Smooth muscle cell (in vitro differentiated cells): ENCODE results near the gene NBEAL2. TPM values are rescaled to one million over a fixed set of nuclear protein-coding genes. Genes with fewer than 3 reads are reported as not detected.
"Not testable (repeated sequence)": the region's sequence is repeated elsewhere in the genome, so short reads cannot be mapped to it uniquely, and the experiment has no call there.

Experiments
- DNase-seq: peaks from one replicate; lab custom pipeline; 2025; ENCODE audit not compliant: unreplicated experiment; lab: John Stamatoyannopoulos, UW
- H2AFZ ChIP-seq: fragments of 200-600 bp; sonication (generic); 2 replicates; pipeline ENCODE4 v1.6.0; 2016; ENCODE audit warnings: antibody characterized with exemption, low read depth, mild to moderate bottlenecking
- H3F3A ChIP-seq: fragments of 200-600 bp; sonication (generic); 2 replicates; pipeline ENCODE4 v1.6.0; 2017; ENCODE audit warnings: antibody characterized with exemption, low read depth
- H3K27ac ChIP-seq: fragments of 200-600 bp; sonication (generic); 2 replicates; pipeline ENCODE4 v1.5.1; 2016; ENCODE audit warnings: low read depth, mild to moderate bottlenecking
- H3K27me3 ChIP-seq: fragments of 200-600 bp; sonication (generic); 2 replicates; pipeline ENCODE4 v1.6.1; 2016; ENCODE audit warnings: low read depth, mild to moderate bottlenecking
- H3K36me3 ChIP-seq: fragments of 200-600 bp; sonication (generic); 2 replicates; pipeline ENCODE4 v1.5.1; 2016; ENCODE audit warnings: low read depth
- H3K4me1 ChIP-seq: fragments of 200-600 bp; sonication (generic); 2 replicates; pipeline ENCODE4 v1.5.1; 2016; ENCODE audit warnings: low read depth
- H3K4me2 ChIP-seq: fragments of 200-600 bp; sonication (generic); 2 replicates; pipeline ENCODE4 v1.6.0; 2016; ENCODE audit warnings: mild to moderate bottlenecking
- H3K4me3 ChIP-seq: fragments of 200-600 bp; sonication (generic); 2 replicates; pipeline ENCODE4 v1.5.1; 2016; ENCODE audit warnings: mild to moderate bottlenecking
- H3K79me2 ChIP-seq: fragments of 200-600 bp; sonication (generic); 2 replicates; pipeline ENCODE4 v1.6.0; 2016; ENCODE audit warnings: low read depth, mild to moderate bottlenecking
- H3K9ac ChIP-seq: fragments of 200-600 bp; sonication (generic); 2 replicates; pipeline ENCODE4 v1.6.0; 2016; ENCODE audit warnings: low read depth
- H3K9me3 ChIP-seq: fragments of 200-600 bp; sonication (generic); replicated peaks from 2 replicates; pipeline ENCODE4 v1.5.1; 2016; ENCODE audit warnings: low read depth
- H4K20me1 ChIP-seq: fragments of 200-600 bp; sonication (generic); 2 replicates; pipeline ENCODE4 v1.6.0; 2016; ENCODE audit warnings: low read depth
- CTCF ChIP-seq: fragments of 200-600 bp; sonication (generic); IDR thresholded peaks from 2 replicates; pipeline ENCODE4 v1.5.1; 2017; ENCODE audit warnings: borderline replicate concordance, mild to moderate bottlenecking, antibody characterized with exemption; ENCODE audit not compliant: insufficient read depth, poor library complexity, severe bottlenecking
- WGBS: methylation state at CpG from one replicate; pipeline ENCODE4 v1.1.7; 2016; ENCODE audit warnings: low lambda C conversion rate; 5-methylcytosine and 5-hydroxymethylcytosine counted together
- polyA plus RNA-seq: library from polyadenylated mRNA; unstranded; fragments of >200 nt; fragmentation: Nextera tagmentation; extraction: Ambion mirVana; gene quantifications from 2 replicates; pipeline ENCODE4 v1.2.1, GENCODE V29; 2016
- total RNA-seq: library from RNA; depleted of rRNA; stranded (reverse); fragments of >200 nt; gene quantifications from 2 replicates; pipeline ENCODE4 v1.2.3, GENCODE V29; 2014

NBEAL2 gene
- total and polyA plus RNA-seq, 2 experiments from 2014 or later, result 4.1 to 11.9 TPM

- 47% methylated on average over 2 of the region's 2 CpGs for WGBS
- Histone ChIP-seq H3K79me2 (no peaks in the 10 kb centered on the region), H3K9ac (no peak overlapping the region), H2AFZ (no peak overlapping the region), H3K4me3 (no peak overlapping the region), H3K27me3 (no peaks in the 10 kb centered on the region), H3F3A (no peaks in the 10 kb centered on the region), H3K36me3 (peaks cover 25% of the 10 kb centered on the region), H3K9me3 (no peaks in the 10 kb centered on the region), H3K27ac (no peak overlapping the region), H3K4me1 (no peaks in the 10 kb centered on the region), H3K4me2 (no peak overlapping the region), H4K20me1 (peaks cover 46% of the 10 kb centered on the region)
- no peak for DNase-seq
- TF ChIP-seq CTCF, result no peak
Measured at GRCh38 chr3:47035645-47036044, 56.2 kb downstream of the NBEAL2 start.

- Histone ChIP-seq H3F3A (no peaks in the 10 kb centered on the region), H3K27ac (no peak overlapping the region), H3K9ac (no peak overlapping the region), H3K4me1 (no peaks in the 10 kb centered on the region), H3K79me2 (no peaks in the 10 kb centered on the region), H3K4me3 (no peak overlapping the region), H3K27me3 (no peaks in the 10 kb centered on the region), H3K9me3 (no peaks in the 10 kb centered on the region), H3K4me2 (no peak overlapping the region), H3K36me3 (peaks cover 28% of the 10 kb centered on the region), H4K20me1 (peaks cover 41% of the 10 kb centered on the region), H2AFZ (no peak overlapping the region)
- DNase-seq, result no peak
- 69% methylated on average over 3 of the region's 3 CpGs for WGBS
- no peak for TF ChIP-seq CTCF
Measured at GRCh38 chr3:47036145-47036544, 56.7 kb downstream of the NBEAL2 start.

GRCh38 chr3:47037302-47037701 is 57.8 kb downstream of the NBEAL2 start:
- peaks cover 36% of the 10 kb centered on the region for H3K36me3 ChIP-seq
- not testable (repeated sequence) for H3K27ac ChIP-seq, H3K9me3 ChIP-seq, H3K4me2 ChIP-seq, H3K79me2 ChIP-seq, H3K4me1 ChIP-seq, H3K27me3 ChIP-seq, H3K4me3 ChIP-seq, H3F3A ChIP-seq, H2AFZ ChIP-seq, H3K9ac ChIP-seq, DNase-seq
- peaks cover 32% of the 10 kb centered on the region for H4K20me1 ChIP-seq
- 100% methylated on average over 5 of the region's 6 CpGs for WGBS

- Histone ChIP-seq H3K9ac (no peak overlapping the region), H3K27ac (no peak overlapping the region), H3K27me3 (no peaks in the 10 kb centered on the region), H3K9me3 (no peaks in the 10 kb centered on the region), H3K36me3 (peaks cover 33% of the 10 kb centered on the region), H3K79me2 (no peaks in the 10 kb centered on the region), H3F3A (no peaks in the 10 kb centered on the region), H3K4me3 (no peak overlapping the region), H2AFZ (no peak overlapping the region), H3K4me1 (no peaks in the 10 kb centered on the region), H4K20me1 (peaks cover 29% of the 10 kb centered on the region), H3K4me2 (no peak overlapping the region)
- DNase-seq, result no peak
- WGBS, result 100% methylated on average over 3 of the region's 3 CpGs
- no peak for TF ChIP-seq CTCF
Measured at GRCh38 chr3:47041114-47041513, 61.6 kb downstream of the NBEAL2 start.
